Activated CD4-positive, alpha-beta memory T cell treated with anti-CD3 and anti-CD28 coated beads, Interleukin-2, amount 10 ng/mL, durations not matched to agents 7 days and 5 days (primary cell): ENCODE results near the gene HIBCH. TPM values are rescaled to one million over a fixed set of nuclear protein-coding genes. Genes with fewer than 3 reads are reported as not detected.
"Not testable (repeated sequence)": the region's sequence is repeated elsewhere in the genome, so short reads cannot be mapped to it uniquely, and the experiment has no call there.

Source experiments
- CTCF ChIA-PET: fragments of 350-600 bp; sonication (Branson Sonifier 250); formaldehyde crosslinking; loops from one replicate; lab custom pipeline; 2021; ENCODE audit warnings: antibody characterized with exemption, inconsistent platforms; lab: Charles Lee
- POLR2A ChIA-PET: fragments of 350-600 bp; sonication (Branson Sonifier 250); formaldehyde crosslinking; loops from one replicate; lab custom pipeline; 2021; ENCODE audit warnings: antibody characterized with exemption; lab: Charles Lee
- DNase-seq: peaks from one replicate; pipeline ENCODE4 v3.0.0-alpha.2; 2020
- H3K27ac Mint-ChIP-seq: one replicate; pipeline ENCODE4 v1.8.0; 2021; ENCODE audit warnings: mild to moderate bottlenecking, mixed read lengths
- H3K27me3 Mint-ChIP-seq: one replicate; pipeline ENCODE4 v1.8.0; 2021; ENCODE audit warnings: mixed read lengths
- H3K36me3 Mint-ChIP-seq: one replicate; pipeline ENCODE4 v1.8.0; 2021; ENCODE audit warnings: low read depth, mixed read lengths
- H3K4me1 Mint-ChIP-seq: one replicate; pipeline ENCODE4 v1.8.0; 2021; ENCODE audit warnings: mixed read lengths
- H3K4me3 Mint-ChIP-seq: one replicate; pipeline ENCODE4 v1.8.0; 2021; ENCODE audit warnings: mild to moderate bottlenecking, mixed read lengths
- H3K9me3 Mint-ChIP-seq: one replicate; pipeline ENCODE4 v1.8.0; 2021; ENCODE audit warnings: mixed read lengths
- total RNA-seq, 2 experiments: library from RNA; stranded (reverse); gene quantifications; one replicate each; pipeline ENCODE4 v1.2.3, GENCODE V29; 2021

HIBCH gene
- total RNA-seq, 2 experiments from 2014 or later: 16.2 to 17.3 TPM

DNA sequence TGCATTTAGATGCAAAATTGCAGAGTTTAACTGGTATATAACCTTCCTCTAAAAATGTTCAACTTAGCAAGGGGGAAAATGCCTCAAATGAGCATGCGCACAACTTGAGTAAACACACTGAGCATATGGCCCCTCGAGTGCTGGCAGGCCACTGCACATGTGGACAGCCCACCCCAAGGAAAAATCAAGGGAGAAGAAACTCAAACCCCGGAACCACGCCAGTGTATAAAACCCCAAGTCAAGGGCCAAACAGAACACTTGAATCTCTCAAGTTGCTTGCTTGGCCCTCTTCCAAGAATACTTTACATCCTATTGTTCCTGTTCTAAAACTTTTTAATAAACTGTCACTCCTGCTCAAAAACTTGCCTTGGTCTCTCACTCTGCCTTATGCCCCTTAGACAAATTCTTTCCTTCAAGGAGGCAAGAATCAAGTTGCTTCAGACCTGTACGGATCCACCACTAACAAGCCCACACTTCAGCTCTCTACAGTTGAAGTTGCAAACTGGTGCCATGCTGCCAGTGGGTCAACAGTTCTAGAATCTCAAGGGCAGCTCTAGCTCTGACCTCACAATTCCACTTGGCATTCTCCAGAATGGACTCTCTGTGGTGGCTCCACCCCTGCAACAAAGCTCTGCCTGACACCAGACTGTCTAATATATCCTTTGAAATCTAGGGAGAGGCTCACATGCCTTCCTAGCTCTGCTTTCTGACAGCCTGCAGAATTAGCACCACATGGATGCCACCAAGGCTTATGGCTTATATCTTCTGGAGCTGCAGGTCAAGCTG, 38.9 kb downstream of the HIBCH start:
- H3K9me3 Mint-ChIP-seq: no peaks in the 10 kb centered on the region
- H3K27me3 Mint-ChIP-seq: no peaks in the 10 kb centered on the region
- H3K4me1 Mint-ChIP-seq: peaks cover 4% of the 10 kb centered on the region
- CTCF ChIA-PET: no interaction called here
- POLR2A ChIA-PET: no interaction called here
- peaks cover 11% of the 10 kb centered on the region for H3K36me3 Mint-ChIP-seq
- H3K27ac Mint-ChIP-seq: no peak overlapping the region
- no peak for DNase-seq
- H3K4me3 Mint-ChIP-seq: no peak overlapping the region

DNA sequence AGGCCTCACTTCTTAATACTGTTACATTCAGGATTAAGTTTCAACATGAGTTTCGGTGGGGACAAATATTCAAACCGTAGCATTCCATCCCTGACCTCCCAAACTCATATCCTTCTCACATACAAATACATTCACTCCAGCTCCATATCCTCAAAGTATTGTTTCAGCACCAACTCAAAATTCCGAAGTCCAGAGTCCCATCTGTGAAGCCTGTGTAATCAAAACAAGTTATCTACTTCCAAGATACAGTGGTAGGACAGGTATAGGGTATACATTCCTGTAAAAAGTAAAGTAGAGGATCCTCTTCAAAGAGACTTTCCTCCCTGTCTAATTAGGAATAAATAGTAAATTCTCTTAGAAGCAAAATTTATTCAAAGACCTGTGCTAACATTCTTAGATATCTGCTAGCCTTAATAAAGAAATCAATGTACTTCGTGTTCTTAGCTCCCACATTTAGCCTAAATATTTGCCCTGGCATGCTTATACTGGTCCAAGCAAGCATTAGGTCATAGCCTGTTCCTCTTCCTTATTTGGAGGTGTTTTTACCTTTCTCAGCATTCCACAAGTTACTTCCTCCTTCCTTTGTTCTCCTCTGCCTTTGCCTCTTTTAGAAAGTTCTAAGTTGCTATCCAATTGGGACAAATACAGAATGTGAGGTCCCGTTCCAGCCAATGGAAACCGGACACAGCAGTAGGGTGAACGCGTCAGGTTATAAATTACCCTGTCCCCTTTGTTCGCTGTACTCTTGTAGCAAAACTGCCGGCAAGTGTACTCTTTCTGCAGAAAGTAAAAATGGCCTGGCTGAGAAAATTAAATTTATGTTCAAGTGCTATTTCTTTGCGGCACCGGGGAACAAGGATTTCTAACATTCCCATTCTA, 40.1 kb downstream of the HIBCH start:
- not testable (repeated sequence) for H3K36me3 Mint-ChIP-seq, H3K27ac Mint-ChIP-seq

GRCh38 chr2:190277234-190278112, 42.2 kb downstream of the HIBCH start:
- H3K4me1 Mint-ChIP-seq: peaks cover 4% of the 10 kb centered on the region
- H3K36me3 Mint-ChIP-seq: peaks cover 7% of the 10 kb centered on the region
- no peak overlapping the region for H3K4me3 Mint-ChIP-seq
- POLR2A ChIA-PET: interaction anchor here (0.6 kb wide), 1 partner anchor 40 kb away, joined by 3 read pairs; no protein-coding TSS in a partner anchor
- CTCF ChIA-PET: interaction anchor here (0.6 to 1.8 kb wide), 6 partner anchors 23 to 253 kb away, joined by 3 to 9 read pairs (median 3); partner anchors contain the start of gene HIBCH
- no peaks in the 10 kb centered on the region for H3K27me3 Mint-ChIP-seq
- H3K9me3 Mint-ChIP-seq: no peaks in the 10 kb centered on the region
- no peak overlapping the region for H3K27ac Mint-ChIP-seq
- DNase-seq: peak; percentile 18

More for the DNA sequence above, 40.1 kb downstream of the HIBCH start:
- CTCF ChIA-PET, H3K9me3 Mint-ChIP-seq, H3K4me1 Mint-ChIP-seq, POLR2A ChIA-PET, DNase-seq, H3K27me3 Mint-ChIP-seq, H3K4me3 Mint-ChIP-seq: not testable (repeated sequence)

DNA sequence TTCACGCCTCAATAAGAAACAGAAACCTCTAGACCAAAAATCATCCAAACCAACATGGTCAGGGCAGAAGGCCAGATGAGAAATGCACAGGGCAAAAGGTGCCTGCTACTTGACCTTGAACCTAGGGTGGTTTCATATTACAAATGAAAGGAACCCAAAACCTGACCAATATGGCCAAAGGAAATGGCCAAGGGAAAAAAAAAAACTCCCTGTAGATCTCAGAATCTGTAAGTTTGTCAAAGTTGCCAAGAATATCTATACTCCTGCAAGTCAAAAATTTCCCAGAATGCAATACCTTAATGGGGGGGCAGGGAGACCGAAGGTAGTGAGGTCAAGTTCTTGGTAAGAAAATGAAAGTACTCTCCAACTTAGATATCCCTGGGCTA, 47.2 kb downstream of the HIBCH start:
- ChIA-PET POLR2A (no interaction called here), CTCF (interaction anchor here (1.0 kb wide), 1 partner anchor 474 kb away, joined by 6 read pairs; no protein-coding TSS in a partner anchor)
- Mint-ChIP-seq H3K4me3 (no peak overlapping the region), H3K36me3 (peaks cover 20% of the 10 kb centered on the region), H3K27ac (no peak overlapping the region), H3K4me1 (peaks cover 1% of the 10 kb centered on the region), H3K27me3 (no peaks in the 10 kb centered on the region), H3K9me3 (peaks cover 4% of the 10 kb centered on the region)
- DNase-seq: no peak

DNA sequence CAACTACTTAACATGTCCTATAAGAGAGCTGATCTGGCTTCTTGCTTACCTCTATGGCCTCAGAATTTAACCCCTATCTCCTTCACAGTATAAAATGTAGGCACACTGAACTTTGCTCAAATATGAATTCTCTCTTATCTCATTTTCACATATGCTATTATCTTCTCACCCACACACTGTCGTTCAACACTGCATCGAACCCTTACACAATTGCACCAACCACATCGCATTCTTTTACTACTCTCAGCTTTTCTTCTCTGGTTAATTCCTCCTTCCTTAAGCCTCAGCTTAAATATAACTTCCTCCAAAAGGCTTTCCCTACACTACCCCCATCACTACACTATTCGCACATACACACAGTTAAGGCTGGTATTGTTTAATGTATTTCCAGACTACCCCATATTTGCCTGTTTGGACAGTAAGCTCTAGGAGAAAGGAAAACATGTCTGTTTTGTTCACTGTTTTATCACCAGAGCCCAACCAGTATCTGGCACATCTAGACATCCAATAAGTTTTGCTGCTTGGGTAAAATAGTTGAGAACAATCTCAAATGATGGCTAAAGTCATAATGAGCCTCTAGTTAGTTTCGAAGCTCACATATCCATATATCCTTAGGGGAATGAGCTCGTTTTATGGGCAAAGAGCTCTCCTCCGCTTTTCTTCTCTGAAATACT, 47.7 kb downstream of the HIBCH start:
- Mint-ChIP-seq H3K4me3 (no peak overlapping the region), H3K27ac (no peak overlapping the region), H3K4me1 (no peaks in the 10 kb centered on the region), H3K9me3 (peaks cover 4% of the 10 kb centered on the region), H3K36me3 (peaks cover 25% of the 10 kb centered on the region), H3K27me3 (no peaks in the 10 kb centered on the region)
- DNase-seq: no peak
- POLR2A ChIA-PET: no interaction called here
- CTCF ChIA-PET: interaction anchor here (1.0 kb wide), 1 partner anchor 473 kb away, joined by 6 read pairs; no protein-coding TSS in a partner anchor

DNA sequence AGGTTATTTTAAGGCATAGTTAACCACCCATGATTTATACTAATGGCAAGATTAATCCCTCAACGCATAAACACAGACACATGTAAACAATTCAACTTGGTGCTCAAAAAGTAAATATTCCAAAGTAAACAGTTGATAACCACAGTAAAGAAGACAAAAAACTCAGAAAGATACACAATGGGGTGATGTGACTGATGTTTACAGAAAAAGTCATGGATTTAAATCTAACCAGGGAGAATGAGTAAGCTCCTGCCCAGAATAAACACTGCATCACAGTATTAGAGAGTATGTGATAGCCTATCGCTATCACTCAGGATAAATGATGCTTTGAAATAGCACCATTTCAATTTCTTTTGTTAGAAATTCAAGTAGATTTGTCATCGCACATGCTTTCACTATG, 49.3 kb downstream of the HIBCH start:
- DNase-seq: no peak
- Mint-ChIP-seq H3K36me3 (peaks cover 27% of the 10 kb centered on the region), H3K4me3 (no peak overlapping the region), H3K27ac (no peak overlapping the region), H3K27me3 (no peaks in the 10 kb centered on the region), H3K9me3 (peaks cover 4% of the 10 kb centered on the region), H3K4me1 (no peaks in the 10 kb centered on the region)
- POLR2A ChIA-PET: no interaction called here
- CTCF ChIA-PET: no interaction called here

GRCh38 chr2:190269699-190270098, 49.9 kb downstream of the HIBCH start:
- H3K4me1 Mint-ChIP-seq, DNase-seq, H3K27ac Mint-ChIP-seq, H3K4me3 Mint-ChIP-seq, CTCF ChIA-PET, H3K9me3 Mint-ChIP-seq, POLR2A ChIA-PET, H3K27me3 Mint-ChIP-seq: not testable (repeated sequence)
- H3K36me3 Mint-ChIP-seq: peaks cover 29% of the 10 kb centered on the region

DNA sequence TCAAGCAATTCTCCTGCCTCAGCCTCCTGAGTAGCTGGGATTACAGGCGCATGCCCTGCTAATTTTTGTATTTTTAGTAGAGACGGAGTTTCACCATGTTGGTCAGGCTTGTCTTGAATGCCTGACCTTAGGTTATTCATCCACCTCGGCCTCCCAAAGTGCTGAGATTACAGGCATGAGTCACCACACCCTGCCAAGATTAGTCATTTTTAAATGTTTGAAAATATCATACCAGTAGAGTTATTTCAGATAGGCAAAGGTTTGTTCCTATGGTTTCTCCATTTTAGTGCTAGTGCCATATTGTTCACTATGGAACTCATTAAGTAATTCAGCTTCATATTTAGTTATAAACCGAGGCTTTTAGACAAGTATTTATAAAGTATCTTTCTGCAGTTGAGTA, 52.3 kb downstream of the HIBCH start:
- no peaks in the 10 kb centered on the region for H3K27me3 Mint-ChIP-seq
- no peak for DNase-seq
- POLR2A ChIA-PET: no interaction called here
- CTCF ChIA-PET: no interaction called here
- H3K9me3 Mint-ChIP-seq: peaks cover 4% of the 10 kb centered on the region
- H3K4me3 Mint-ChIP-seq: no peak overlapping the region
- no peak overlapping the region for H3K27ac Mint-ChIP-seq
- H3K36me3 Mint-ChIP-seq: peaks cover 29% of the 10 kb centered on the region
- H3K4me1 Mint-ChIP-seq: no peaks in the 10 kb centered on the region

GRCh38 chr2:190266314-190266713, 53.3 kb downstream of the HIBCH start:
- Mint-ChIP-seq H3K27me3 (no peaks in the 10 kb centered on the region), H3K4me3 (no peak overlapping the region), H3K4me1 (no peaks in the 10 kb centered on the region), H3K9me3 (peaks cover 4% of the 10 kb centered on the region), H3K27ac (no peak overlapping the region), H3K36me3 (peaks cover 23% of the 10 kb centered on the region)
- no peak for DNase-seq
- ChIA-PET CTCF (no interaction called here), POLR2A (no interaction called here)

- H3K36me3 Mint-ChIP-seq: peaks cover 34% of the 10 kb centered on the region
- no peaks in the 10 kb centered on the region for H3K27me3 Mint-ChIP-seq
- no peak overlapping the region for H3K4me3 Mint-ChIP-seq
- no peak for DNase-seq
- POLR2A ChIA-PET: no interaction called here
- peaks cover 11% of the 10 kb centered on the region for H3K9me3 Mint-ChIP-seq
- no peaks in the 10 kb centered on the region for H3K4me1 Mint-ChIP-seq
- no peak overlapping the region for H3K27ac Mint-ChIP-seq
- CTCF ChIA-PET: interaction anchor here (1.1 kb wide), 1 partner anchor 12 kb away, joined by 4 read pairs; no protein-coding TSS in a partner anchor
Measured at GRCh38 chr2:190261851-190262250, 57.8 kb downstream of the HIBCH start.

- ChIA-PET CTCF (no interaction called here), POLR2A (no interaction called here)
- peaks cover 13% of the 10 kb centered on the region for H3K9me3 Mint-ChIP-seq
- H3K4me3 Mint-ChIP-seq: no peak overlapping the region
- H3K27me3 Mint-ChIP-seq: no peaks in the 10 kb centered on the region
- H3K36me3 Mint-ChIP-seq: peaks cover 35% of the 10 kb centered on the region
- no peaks in the 10 kb centered on the region for H3K4me1 Mint-ChIP-seq
- DNase-seq: no peak
- no peak overlapping the region for H3K27ac Mint-ChIP-seq
Measured at GRCh38 chr2:190256087-190256486, 63.5 kb downstream of the HIBCH start.

DNA sequence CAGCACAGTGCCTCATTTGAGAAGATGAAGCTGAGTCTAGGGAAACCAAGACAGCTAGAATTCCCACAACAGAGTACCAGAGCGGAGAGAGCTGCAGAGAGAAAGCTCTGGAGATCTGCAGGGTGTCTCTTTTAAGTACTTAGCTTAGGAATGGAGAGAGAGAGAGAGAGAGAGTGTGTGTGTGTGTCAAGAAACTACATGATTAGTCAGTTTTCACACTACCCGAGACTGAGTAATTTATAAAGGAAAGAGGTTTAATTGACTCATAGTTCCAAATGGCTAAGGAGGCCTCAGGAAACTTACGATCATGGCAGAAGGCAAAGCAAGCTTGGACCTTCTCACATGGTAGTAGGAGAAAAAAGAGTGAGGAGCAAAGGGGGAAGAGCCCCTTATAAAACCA, 64.0 kb downstream of the HIBCH start:
- CTCF ChIA-PET: no interaction called here
- Mint-ChIP-seq H3K27me3 (no peaks in the 10 kb centered on the region), H3K27ac (no peak overlapping the region), H3K9me3 (peaks cover 13% of the 10 kb centered on the region), H3K4me3 (no peak overlapping the region), H3K4me1 (no peaks in the 10 kb centered on the region), H3K36me3 (peaks cover 36% of the 10 kb centered on the region)
- no peak for DNase-seq
- POLR2A ChIA-PET: no interaction called here
